HG02943 (cell line): ENCODE results near the gene SERP1.
"Not testable (repeated sequence)": the region's sequence is repeated elsewhere in the genome, so short reads cannot be mapped to it uniquely, and the experiment has no call there.

Experiments
- ATAC-seq: cut with Tn5 transposase; IDR thresholded peaks from one replicate; pipeline ENCODE4 v1.9.1; 2021; ENCODE audit warnings: mild to moderate bottlenecking, low read depth, moderate library complexity; ENCODE audit not compliant: unreplicated experiment

The SERP1 gene

DNA sequence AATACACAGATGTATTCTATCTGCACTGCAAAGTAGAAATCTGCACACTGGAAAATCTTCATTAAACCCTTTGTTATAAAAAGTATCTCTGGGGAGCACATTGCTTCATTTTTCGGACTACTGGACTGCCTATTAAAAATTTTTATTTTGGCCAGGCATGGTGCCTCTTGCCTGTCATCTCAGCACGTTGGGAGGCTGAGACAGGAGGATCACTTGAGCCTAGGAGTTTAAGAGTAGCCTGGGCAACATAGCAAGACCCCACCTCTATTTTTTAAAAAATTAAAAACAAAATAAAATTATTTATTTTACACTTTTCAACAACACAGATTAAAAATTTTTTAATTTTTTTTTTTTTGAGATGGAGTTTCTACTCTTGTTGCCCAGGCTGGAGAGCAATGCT, 6.0 kb downstream of the SERP1 start:
- ATAC-seq = no peak

DNA sequence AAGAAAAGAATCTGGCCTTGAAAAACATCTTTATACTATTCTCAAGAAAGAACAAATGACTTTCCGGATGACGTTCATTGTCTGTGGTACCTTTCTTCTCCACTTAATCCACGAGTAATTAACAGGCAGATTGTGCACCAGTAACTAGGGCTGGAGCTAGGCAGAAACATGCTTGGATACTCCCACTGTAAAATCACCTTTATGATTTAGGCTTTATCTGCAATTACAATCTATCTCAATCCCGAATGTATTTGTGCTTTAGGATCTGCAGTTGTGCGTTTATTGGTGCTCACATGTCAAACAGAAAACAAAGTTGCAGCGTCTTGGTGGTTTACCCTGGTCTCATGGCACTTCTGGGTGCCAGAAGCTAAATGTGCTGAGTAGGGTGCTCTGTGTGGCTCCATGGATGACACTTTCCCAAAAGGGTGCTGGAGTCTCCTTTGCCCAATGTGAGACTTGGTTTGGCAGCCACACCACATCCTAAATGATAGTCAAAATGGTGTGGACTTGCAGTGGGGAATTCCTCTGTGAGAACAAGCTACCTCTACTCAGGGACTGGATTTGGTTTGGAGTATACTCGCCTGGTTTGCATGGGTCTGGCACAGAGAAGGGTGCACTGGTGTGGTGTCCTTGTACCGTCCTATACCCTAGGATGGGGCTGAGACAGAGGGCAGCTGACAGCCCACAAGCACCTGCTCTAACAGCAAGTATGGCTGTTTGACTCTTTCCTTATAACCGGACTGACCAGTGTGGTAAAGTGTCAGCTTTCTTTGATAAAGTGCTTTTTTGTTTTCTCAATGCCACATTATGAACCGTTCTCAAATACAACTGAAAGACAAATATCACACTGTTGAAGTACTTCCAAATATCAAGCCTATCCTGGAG, 7.7 kb downstream of the SERP1 start:
- ATAC-seq = no peak

DNA sequence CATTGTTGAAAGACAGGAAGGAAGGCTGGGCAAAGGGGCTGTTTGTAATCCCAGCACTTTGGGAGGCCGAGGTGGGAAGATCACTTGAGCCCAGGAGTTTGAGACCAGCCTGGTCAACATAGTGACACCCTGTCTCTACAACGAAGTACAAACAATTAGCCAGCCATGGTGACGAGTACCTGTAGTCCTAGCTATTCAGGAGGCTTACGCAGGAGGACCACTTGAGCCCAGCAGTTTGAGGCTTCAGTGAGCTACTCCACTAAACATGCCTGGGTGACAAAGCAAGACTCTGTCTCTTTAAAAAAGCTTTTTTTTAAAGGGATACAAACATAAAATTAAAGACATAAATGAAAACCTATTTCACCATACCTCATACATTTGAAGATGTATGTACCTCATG, 11.1 kb downstream of the SERP1 start:
- no peak for ATAC-seq

DNA sequence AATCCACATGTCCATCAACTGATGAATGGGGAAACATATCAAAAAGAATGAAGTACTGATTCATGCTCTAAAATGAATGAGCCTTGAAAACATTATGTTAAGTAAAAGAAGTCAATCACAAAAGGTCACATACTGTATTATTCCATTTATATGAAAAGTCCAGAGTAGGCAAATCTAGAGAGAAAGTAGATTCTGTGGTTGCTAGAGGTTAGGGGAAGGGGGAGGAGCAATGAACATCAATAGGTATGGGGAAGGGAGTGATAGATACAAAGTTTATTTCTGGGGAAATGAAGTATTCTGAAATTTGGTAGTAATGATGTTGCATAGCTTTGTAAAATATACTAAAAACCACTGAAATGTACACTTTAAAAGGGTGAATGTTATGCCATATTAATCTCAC, 14.5 kb downstream of the SERP1 start:
- ATAC-seq = no peak

DNA sequence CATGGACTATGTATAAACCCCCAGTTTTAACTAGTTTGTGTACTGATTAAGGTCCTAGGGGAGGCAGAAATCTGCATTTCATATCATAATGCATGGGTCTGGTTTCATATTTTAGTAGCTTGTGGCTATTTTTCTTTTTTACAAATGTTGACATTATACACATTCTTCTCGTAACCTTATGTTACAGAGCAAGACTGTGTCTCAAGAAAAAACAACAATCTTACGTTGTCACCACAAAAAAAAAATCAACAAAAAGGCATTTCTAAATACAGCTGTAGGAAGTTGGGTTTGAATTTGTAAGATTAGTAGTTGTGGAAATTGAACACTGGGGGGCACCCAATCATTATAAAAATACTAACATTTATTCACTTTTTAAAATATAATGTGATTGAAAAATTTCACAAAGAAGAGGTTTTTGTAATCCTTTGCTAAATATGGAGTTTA, 17.9 kb downstream of the SERP1 start:
- ATAC-seq = no peak

DNA sequence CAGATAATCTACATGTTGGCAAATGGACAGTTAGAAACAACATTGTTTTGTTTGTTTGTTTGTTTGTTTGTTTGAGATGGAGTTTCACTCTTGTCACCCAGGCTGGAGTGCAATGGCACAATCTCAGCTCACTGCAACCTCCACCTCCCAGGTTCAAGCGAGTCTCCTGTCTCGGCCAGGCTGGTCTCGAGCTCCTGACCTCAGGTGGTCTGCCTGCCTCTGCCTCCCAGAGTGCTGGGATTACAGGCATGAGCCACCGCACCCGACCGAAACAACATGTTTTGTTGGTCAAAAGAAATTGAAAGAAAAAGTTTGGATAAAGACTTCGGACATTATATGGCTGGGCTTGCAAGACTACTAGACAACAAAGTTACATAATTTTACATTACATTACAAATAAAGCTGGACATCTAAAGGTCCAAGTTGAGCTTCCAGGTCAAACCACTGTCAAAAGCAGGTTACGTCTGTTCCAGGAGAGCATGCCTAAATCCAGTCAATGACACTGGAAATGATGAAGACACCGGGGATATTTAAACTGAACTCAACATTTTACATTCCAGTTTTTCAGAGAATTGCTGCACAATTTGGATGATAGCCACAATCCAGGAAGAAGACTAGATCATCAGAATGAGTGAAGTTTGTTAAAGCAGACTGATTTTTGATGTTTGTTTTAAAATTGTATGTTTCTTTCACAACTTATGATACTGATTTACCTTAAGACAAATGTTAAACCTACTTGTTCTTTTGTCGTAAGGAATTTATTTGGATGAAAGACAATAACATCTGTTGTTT, 18.6 kb downstream of the SERP1 start:
- ATAC-seq = no peak

DNA sequence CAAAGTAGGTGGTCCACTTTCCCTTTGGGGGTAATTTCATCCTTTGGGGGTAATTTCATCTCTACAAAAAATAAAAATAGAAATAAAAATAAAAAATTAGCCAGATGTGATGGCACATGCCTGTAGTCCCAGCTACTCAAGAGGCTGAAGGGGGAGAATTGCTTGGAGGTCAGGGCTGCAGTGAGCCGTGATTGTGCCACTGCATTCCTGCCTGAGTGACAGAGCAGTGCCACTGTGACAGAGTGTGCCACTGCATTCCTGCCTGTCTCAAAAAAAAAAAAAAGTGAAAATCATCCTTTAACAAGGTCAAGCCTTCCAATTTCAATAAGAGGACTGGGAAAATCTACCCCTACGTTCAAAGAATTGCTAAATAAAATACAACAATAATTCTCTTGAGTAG, 22.8 kb downstream of the SERP1 start:
- ATAC-seq = no peak

DNA sequence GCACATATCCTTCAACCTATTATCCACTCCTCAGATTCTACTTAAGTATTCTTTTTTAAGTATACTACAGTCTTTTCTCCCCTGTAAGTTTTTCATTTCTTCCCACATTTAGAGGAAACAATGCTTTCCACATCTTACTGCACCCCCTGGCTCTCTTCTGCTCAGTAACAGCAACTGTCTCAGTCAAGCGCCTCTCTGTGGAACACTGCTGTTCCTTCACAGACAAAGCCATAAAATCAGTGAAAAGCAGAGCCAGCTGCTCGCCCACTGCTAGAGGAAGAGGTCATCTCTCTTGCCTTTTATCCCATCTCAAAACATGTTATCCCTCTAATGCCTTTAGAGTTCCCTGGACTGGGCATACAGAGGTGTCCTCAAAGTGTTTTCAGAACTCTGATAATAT, 24.8 kb downstream of the SERP1 start:
- ATAC-seq = no peak

DNA sequence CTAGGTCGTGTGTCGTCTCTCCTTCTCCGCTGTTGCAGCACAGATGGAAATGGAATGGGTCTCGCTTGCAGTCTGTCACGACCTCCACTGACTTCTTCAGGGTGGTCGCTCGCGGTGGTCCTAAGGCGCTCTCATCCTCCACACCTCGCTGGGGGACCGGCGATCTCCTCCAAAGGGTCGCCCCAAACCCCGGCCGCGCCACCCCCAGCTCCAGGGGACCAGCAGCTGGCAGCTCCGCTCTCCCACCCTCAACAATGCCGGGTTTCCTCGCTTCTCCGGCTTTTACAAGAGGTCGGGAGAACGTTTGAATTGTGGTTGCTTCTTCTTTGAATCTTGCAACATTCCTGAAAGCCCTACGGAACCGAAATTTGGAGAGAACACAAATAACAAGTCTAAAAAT, 25.9 kb downstream of the SERP1 start:
- no peak for ATAC-seq

DNA sequence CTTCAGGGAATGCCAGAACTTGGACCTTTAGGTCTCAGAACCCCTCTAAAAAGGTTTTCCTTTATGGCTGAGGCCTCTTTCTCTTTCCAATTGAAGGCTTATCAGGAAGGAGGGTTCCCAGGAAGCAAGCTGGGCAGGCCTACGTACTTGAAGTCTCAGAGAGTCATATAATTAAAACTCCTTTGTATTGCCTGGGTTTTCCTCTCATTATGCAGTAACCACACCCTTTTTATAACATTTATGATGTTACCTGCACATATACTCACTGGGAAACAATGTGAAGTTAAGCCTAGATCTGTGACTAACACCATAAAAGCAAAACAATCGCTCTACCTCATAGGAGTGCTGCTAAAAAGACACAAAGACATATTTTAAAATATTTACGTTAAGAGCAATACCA, 27.3 kb downstream of the SERP1 start:
- ATAC-seq = no peak

DNA sequence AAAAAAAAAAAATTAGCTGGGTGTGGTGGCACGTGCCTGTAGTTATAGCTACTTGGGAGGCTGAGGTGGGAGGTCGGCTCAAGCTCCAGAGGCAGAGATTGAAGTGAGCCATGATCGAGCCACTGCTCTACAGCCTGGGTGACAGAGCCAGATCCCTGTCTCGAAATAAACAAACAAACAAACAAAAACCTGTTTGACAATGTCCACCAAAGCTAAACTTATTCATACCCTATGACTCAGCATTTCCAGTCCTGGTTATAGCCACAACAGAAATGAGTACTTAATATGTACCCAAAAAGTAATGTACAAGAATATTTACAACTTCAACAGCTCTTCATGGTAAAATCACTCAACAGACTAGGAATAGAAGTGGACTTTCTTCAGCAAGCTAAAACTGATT, 31.1 kb downstream of the SERP1 start:
- ATAC-seq = no peak

DNA sequence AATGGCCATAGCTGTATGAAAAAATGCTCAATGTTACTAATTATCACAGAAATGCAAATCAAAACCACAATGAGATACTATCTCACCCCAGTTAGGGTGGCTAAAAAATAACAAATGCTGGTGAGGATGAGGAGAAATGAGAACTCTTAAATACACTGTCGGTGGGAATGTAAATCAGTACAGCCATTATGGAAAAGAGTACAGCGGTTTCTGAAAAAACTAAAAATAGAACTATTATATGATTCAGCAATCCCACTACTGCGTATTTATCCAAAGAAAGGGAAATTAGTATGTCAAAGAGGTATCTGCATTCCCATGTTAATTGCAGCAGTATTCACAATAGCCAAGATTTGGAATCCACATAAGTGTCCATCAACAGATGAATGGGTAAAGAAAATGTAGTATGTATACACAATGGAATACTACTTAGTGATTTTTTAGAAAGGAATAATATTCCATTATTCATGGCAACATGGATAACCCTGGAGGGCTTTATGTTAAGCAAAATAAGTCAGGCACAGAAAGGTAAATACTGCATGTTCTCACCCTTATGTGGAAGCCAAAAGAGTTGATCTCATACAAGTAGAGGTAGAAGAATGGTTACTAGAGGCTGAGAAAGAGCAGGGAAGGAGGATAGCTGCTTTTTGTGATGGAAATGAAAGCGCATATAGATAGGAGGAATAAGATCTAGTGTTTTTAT, 35.0 kb downstream of the SERP1 start:
- no peak for ATAC-seq

DNA sequence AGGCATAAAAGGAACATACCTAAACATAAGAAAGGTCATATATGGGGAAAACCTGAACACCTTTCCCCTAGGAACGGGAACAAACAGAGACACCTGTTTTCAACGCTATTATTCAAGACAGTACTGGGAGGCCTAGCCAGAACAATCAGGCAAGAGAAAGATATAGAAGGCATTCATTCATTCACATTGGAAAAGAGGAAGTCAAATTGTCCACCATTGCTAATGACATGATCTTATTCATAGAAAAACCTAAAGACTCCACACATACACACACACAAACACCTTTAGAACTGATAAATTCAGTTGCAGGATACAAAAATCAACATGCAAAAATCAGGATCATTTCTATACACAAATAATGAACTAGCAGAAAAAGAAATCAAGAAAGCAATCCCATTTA, 36.5 kb downstream of the SERP1 start:
- ATAC-seq = no peak

DNA sequence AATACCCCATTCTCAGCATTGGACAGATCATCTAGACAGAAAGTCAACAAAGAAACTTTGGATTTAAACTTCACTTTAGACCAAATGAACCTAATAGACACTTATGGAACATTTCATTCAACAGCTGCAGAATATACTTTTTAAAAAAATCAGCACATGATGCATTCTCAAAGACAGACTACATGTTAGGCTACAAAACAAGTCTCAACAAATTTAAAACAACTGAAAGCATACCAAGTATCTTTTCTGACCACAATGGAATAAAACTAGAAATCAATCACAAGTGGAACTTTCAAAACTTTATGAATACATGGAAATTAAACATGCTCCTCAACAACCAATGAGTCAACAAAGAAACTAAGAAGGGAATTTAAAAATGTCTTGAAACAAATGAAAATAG, 37.9 kb downstream of the SERP1 start:
- ATAC-seq = no peak

DNA sequence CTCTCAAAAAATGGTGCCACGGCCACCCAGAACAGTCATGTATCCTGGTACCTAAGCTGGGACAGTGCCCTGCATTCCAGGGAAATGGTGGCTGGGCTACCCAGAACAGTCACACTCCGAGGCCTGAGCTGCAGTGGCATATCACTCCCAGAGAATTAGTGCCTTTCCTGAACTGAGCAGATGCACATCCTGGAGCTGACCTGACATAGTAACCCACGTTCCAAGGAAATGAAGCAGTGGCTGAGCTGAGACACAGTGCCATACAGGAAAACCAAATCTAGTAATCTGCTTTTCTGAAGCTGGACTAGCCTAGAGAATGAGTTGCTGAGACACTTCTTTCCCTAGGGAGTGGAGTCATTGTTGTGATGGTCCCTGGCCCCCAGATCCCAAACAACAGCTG, 41.8 kb downstream of the SERP1 start:
- ATAC-seq = no peak

DNA sequence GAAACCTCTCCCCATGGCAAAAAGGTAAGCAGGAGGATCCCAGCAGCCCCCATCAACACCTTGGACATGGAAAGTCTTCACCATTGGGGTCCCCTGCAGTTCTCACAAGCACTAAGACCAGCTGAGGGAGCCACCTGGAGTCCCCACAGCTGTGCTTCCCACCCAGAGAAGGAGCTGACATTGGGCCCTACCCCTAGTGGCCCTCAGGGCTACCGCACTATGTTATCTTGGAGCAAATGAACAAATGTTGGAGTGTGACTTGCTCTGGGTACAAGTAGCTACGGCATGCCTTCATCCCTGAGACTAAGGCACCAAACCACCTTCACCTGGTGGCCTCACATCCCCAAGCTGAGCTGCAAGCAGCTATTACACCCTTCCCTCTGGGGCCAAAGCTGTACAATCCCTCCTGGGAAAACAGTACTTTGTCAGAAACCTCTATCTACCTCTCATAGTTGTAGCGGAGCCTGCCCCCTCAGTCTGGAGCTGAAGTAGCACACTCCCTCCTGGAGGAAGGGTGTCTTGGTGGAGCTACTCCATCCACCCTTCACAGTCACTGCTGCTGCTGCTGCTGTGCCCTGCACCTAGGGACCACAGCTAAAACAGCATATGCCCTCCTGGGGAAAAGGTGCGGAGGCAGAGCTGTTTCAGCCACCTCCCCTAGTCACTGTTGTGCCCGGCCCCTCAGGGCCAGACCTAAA, 42.7 kb downstream of the SERP1 start:
- no peak for ATAC-seq

DNA sequence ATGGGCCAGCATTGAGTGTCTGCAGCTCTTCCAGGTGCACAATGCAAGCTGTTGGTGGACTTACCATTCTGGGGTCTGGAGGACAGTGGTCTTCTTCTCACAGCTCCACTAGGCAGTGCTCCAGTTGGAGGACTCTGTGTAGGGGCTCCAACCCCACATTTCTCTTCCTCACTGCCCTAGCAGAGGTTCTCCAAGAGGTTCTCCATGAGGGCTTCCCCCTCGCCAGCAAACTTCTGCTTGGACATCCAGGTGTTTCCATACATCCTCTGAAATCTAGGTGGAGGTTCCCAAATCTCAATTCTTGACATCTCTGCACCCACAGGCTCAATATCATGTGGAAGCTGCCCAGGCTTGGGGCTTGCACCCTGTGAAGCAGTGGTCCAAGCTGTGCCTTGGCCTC, 45.3 kb downstream of the SERP1 start:
- ATAC-seq = not testable (repeated sequence)

DNA sequence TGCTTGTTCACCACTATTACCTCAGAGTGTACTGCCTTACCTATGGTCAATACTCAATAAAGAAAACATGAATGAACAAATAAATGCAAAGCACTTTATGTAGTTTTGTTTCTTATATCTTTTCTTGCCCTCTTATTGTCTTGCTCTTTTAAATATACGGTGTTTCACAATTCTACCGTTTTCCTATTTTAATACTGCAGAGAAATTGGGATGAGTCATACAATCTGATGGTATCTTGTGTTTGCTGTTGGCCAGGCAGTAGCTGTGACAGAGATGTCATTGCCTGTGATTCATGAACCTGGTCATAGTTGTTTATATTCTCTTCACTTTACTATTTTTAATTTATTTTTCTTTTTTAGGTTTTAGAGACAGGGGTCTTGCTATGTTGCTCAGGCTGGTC, 48.3 kb downstream of the SERP1 start:
- no peak for ATAC-seq

DNA sequence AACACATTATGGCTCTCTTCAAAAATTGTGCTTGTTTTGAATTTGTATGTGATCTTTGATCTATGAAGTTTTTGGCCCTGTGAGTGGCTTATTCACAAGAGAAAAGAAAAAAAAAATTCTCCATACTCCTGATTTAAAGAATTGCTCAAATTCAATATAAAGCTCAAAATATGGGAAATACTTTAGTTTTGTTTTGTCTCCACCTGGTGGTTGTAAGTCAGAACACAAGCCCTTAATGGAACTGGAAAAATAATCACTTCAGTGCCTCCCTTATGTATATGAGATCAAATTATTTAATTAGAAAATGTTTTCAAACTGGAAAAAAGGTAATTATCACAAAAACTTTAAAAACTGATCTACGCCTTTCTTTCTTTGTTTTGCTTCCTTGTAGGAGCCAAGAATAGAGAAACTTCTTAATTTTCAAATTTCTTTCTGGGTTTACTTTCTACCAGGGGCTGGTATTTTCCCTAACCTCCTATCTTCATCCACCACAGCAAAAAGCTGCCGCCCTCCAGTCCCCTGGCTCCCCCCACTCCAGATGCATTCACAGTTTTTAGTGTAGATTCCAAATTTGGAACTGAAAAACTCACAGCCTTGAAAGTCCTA, 50.6 kb downstream of the SERP1 start:
- no peak for ATAC-seq

DNA sequence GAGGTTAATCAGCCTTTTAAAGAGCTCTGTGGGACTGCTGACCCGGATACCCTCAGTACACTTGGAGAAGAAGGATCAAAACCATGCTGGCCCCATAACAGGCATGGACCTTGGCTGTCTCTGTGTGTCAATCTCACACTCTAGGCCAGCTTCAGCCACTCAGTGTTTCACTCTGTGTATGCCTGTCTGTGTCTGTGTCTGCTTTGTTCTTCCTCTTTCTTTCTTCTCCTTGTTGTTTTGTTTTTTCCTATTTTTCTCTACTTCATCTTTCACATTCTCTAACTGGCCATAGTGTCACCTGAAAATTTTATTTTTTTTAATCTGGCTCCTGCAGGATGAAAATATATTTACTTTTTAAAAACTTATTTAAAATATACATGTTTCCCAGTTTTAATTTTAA, 51.1 kb downstream of the SERP1 start:
- ATAC-seq = no peak
